CD4-positive, CD25-positive, alpha-beta regulatory T cell (primary cell): ENCODE data around the gene RPS19. TPM values are rescaled to one million over a fixed set of nuclear protein-coding genes. Genes with fewer than 3 reads are reported as not detected.

ENCODE experiments used
- ATAC-seq, 2 donors: fragments of 150-1000 bp; cut with Tn5 transposase; one replicate each; pipeline ENCODE4 v1.10.0; 2021; ENCODE audit warnings: low read depth in 2 of 2, moderate number of reproducible peaks in 2 of 2, moderate library complexity in 1 of 2
- DNase-seq, 3 donors: peaks; one replicate each; pipeline versions ENCODE4 v3.0.0 to v3.0.0-alpha.2; 2012 to 2022; ENCODE audit warnings: mixed read lengths in 1 of 3
- H3K27ac ChIP-seq: one replicate; pipeline ENCODE4 v1.7.0; 2013; ENCODE audit warnings: mild to moderate bottlenecking, low read length; ENCODE audit not compliant: insufficient read depth, poor library complexity, severe bottlenecking
- H3K27me3 ChIP-seq: one replicate; pipeline ENCODE4 v1.7.0; 2013; ENCODE audit warnings: low read length; ENCODE audit not compliant: control insufficient read depth, insufficient read depth
- H3K36me3 ChIP-seq: one replicate; pipeline ENCODE4 v1.7.0; 2013; ENCODE audit warnings: mild to moderate bottlenecking, low read length, moderate library complexity; ENCODE audit not compliant: control insufficient read depth, insufficient read depth
- H3K4me1 ChIP-seq: 2 replicates; pipeline ENCODE4 v1.7.0; 2013; ENCODE audit warnings: mild to moderate bottlenecking, low read length; ENCODE audit not compliant: insufficient read depth, control insufficient read depth, poor library complexity, severe bottlenecking
- H3K4me3 ChIP-seq: one replicate; pipeline ENCODE4 v1.7.0; 2013; ENCODE audit warnings: low read depth, mild to moderate bottlenecking, low read length, moderate library complexity
- H3K9me3 ChIP-seq, 2 experiments: 1 replicate in 1 of 2; 2 replicates in 1 of 2; pipeline ENCODE4 v1.7.0; 2013; ENCODE audit warnings: low read length in 2 of 2, mild to moderate bottlenecking in 1 of 2, moderate library complexity in 1 of 2; ENCODE audit not compliant: control insufficient read depth in 2 of 2
- H3K27ac Mint-ChIP-seq, 3 donors: one replicate each; pipeline ENCODE4 v1.8.0; 2020 to 2022; ENCODE audit warnings: mild to moderate bottlenecking in 3 of 3, mixed read lengths in 3 of 3, moderate library complexity in 2 of 3
- H3K27me3 Mint-ChIP-seq: one replicate; pipeline ENCODE4 v1.8.0; 2022; ENCODE audit warnings: mild to moderate bottlenecking, mixed read lengths
- H3K36me3 Mint-ChIP-seq: one replicate; pipeline ENCODE4 v1.8.0; 2020; ENCODE audit warnings: mixed read lengths
- H3K4me1 Mint-ChIP-seq, 4 donors: one replicate each; pipeline ENCODE4 v1.8.0; 2020 to 2022; ENCODE audit warnings: mixed read lengths in 4 of 4, mild to moderate bottlenecking in 1 of 4
- H3K4me3 Mint-ChIP-seq, 4 donors: one replicate each; pipeline ENCODE4 v1.8.0; 2020 to 2022; ENCODE audit warnings: mild to moderate bottlenecking in 4 of 4, mixed read lengths in 4 of 4, moderate library complexity in 3 of 4
- H3K9me3 Mint-ChIP-seq, 7 donors: one replicate each; pipeline ENCODE4 v1.8.0; 2020 to 2022; ENCODE audit warnings: mixed read lengths in 7 of 7, mild to moderate bottlenecking in 3 of 7, moderate library complexity in 2 of 7
- polyA plus RNA-seq, 4 donors: library from polyadenylated mRNA; unstranded; fragments of 300-500 nt; fragmentation: Illumina TruSeq; gene quantifications; one replicate each; pipeline ENCODE4 v1.2.3, GENCODE V29; 2021
- total RNA-seq: library from RNA; stranded (reverse); gene quantifications from one replicate; pipeline ENCODE4 v1.2.3, GENCODE V29; 2022

Gene RPS19
- total and polyA plus RNA-seq, 5 donors from 2014 or later, result 2,081 to 5,716 (median 4,216) TPM

DNA sequence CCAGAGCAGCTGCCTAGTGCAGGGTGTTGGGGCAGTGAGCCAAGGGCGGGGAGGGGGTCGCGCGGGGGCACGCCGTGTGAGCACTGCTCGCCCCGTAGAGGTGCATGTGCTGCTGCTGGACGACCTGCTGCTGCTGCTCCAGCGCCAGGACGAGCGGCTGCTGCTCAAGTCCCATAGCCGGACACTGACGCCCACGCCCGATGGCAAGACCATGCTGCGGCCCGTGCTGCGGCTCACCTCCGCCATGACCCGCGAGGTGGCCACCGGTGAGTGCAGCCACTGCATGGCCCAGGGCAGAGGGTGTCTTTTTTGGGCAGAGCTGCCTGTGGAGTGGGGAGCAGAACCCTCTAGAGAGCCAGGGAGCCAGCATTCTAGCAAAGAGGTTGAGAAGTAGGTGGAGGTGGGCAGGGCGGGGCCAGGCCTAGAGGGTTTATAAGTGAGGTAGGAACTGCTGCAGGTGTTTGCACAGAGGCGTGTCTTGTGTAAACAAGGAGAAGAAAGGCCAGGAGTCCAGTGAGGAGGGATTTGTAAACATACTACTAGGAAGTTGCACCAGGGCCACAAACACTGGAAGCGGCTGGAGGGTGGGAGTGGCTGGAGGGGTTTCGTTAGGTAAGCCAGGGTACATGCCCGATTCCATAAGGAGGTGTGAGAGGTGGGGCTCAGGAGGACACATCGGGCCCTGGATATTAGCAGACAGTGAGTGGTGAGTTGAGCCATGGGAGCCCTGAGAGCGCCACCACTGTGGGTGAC is 44.2 kb downstream of the RPS19 start:
- no peaks in the 10 kb centered on the region for H3K9me3 ChIP-seq
- Mint-ChIP-seq H3K27me3 (no peaks in the 10 kb centered on the region), H3K9me3 (peaks cover 0 to 3% (median 0%) of the 10 kb centered on the region in 7 donors), H3K4me1 (peaks cover 0 to 59% (median 18%) of the 10 kb centered on the region in 4 donors), H3K27ac (peak overlapping the region in 2 of 3 donors; percentile 43 to 71), H3K4me3 (peak overlapping the region in 1 of 4 donors; percentile 62), H3K36me3 (peaks cover 37% of the 10 kb centered on the region)
- no peak overlapping the region for H3K4me3 ChIP-seq
- H3K4me1 ChIP-seq, result peaks cover 17% of the 10 kb centered on the region
- peak overlapping the region; percentile 52 for H3K27ac ChIP-seq
- DNase-seq, result no peak
- peaks cover 70% of the 10 kb centered on the region for H3K36me3 ChIP-seq
- ATAC-seq, result no peak
- H3K27me3 ChIP-seq, result no peaks in the 10 kb centered on the region

DNA sequence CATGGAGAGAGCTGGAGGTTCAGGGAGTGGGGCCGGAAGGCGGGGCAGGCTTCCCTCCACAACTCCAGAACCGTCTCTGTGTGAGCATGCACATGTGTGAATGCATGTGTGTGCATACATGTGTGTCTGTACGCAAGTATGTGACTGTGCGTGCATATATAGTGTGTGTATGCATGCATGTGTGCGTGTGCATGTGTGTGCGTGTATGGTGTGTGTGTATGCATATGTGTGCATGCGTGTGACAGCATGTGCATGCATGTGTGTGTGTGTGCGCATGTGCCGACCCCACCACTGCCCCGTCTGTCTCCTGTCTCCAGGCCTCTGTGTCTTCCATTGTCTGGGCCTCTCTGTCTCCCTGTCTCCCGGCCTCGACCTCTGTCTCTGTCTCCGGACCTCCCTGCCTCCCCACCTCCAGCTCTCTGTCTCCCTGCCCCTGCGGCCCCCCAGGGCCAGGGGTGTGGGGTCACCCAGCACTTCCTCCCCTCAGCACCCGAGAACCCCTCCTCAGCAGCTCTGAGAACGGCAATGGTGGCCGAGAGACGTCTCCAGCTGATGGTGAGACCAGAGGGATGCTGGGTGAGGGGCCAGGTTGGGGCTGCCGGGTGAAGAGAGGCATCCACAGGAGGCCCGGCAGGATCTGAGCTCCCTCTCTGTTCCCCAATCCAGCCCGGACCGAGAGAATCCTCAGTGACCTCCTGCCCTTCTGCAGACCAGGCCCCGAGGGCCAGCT is 45.4 kb downstream of the RPS19 start:
- Histone ChIP-seq H3K9me3 (no peaks in the 10 kb centered on the region), H3K36me3 (peaks cover 59% of the 10 kb centered on the region), H3K27me3 (no peaks in the 10 kb centered on the region), H3K4me1 (peaks cover 17% of the 10 kb centered on the region), H3K4me3 (no peak overlapping the region), H3K27ac (no peak overlapping the region)
- ATAC-seq (no peak), DNase-seq (no peak)
- peak overlapping the region in 2 of 3 donors; percentile 72 to 80 for H3K27ac Mint-ChIP-seq
- H3K4me3 Mint-ChIP-seq, result peak overlapping the region in 3 of 4 donors; percentile 24 to 69 (median 68)
- peaks cover 0 to 55% (median 15%) of the 10 kb centered on the region in 4 donors for H3K4me1 Mint-ChIP-seq
- peaks cover 0 to 3% (median 0%) of the 10 kb centered on the region in 7 donors for H3K9me3 Mint-ChIP-seq
- no peaks in the 10 kb centered on the region for H3K27me3 Mint-ChIP-seq
- H3K36me3 Mint-ChIP-seq, result peaks cover 29% of the 10 kb centered on the region

DNA sequence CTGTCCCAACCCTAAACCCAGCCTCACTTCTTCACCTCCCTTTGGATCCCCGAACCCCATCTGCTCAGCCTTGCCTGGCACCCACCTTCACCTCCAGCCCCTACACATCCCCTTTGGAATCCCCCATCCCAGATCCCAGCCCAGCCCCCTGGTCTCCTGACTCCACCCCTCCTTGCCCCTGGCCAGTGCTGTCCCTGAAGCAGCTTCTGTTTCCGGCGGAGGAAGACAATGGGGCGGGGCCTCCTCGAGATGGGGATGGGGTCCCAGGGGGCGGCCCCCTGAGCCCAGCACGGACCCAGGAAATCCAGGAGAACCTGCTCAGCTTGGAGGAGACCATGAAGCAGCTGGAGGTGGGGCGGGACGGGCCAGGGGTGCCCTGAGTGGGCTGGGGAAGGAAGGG is 46.2 kb downstream of the RPS19 start:
- Histone ChIP-seq H3K4me1 (peaks cover 17% of the 10 kb centered on the region), H3K27ac (no peak overlapping the region), H3K36me3 (peaks cover 56% of the 10 kb centered on the region), H3K27me3 (no peaks in the 10 kb centered on the region), H3K4me3 (no peak overlapping the region), H3K9me3 (no peaks in the 10 kb centered on the region)
- ATAC-seq, result no peak
- Mint-ChIP-seq H3K4me3 (peak overlapping the region in 2 of 4 donors; percentile 47 to 69), H3K9me3 (peaks cover 0 to 7% (median 0%) of the 10 kb centered on the region in 7 donors), H3K4me1 (peaks cover 0 to 58% (median 19%) of the 10 kb centered on the region in 4 donors), H3K27ac (peak overlapping the region in 1 of 3 donors; percentile 72), H3K27me3 (peaks cover 6% of the 10 kb centered on the region), H3K36me3 (peaks cover 29% of the 10 kb centered on the region)
- DNase-seq, result no peak

DNA sequence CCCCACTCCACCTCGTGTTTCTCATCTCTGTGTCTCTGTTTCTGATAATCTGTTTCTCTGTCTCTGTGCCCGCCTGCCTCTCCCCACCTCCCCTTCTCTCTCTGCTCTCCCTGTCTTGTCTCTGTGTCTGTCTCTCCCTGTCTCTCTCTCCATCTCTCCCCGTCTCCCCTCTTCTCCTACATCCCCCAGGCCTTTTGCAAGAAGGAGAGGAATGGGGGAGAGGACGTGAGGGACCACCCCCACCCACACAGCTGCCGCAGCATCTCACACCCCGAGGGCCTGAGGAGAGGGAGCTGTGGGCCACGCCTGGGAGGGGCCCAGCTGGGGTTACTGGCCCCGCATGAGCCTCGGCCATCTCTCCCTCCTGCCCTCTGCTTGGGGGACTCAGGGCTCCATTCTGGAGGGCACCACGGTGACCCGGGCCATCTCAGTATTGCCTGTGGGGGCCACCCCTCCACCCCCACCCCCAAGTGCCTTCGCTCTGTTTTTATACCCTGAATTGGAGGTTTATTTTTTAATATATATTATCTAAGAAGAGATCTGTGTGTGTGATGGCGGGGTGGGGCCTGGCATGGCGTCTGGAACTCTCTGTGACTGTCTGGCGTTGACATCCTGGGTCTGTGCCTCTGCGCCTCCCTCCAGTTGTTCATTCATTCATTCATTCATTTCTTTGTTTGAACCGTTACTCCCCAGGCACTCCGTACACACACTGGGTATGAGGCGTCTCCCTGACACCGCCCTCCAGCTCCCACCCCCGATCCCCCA is 47.0 kb downstream of the RPS19 start:
- peaks cover 0 to 60% (median 24%) of the 10 kb centered on the region in 4 donors for H3K4me1 Mint-ChIP-seq
- ATAC-seq (no peak), DNase-seq (no peak)
- H3K36me3 Mint-ChIP-seq, result peaks cover 24% of the 10 kb centered on the region
- peaks cover 10% of the 10 kb centered on the region for H3K27me3 Mint-ChIP-seq
- Histone ChIP-seq H3K36me3 (peaks cover 48% of the 10 kb centered on the region), H3K9me3 (no peaks in the 10 kb centered on the region), H3K27me3 (no peaks in the 10 kb centered on the region), H3K4me1 (peaks cover 17% of the 10 kb centered on the region), H3K4me3 (no peak overlapping the region), H3K27ac (no peak overlapping the region)
- no peak overlapping the region for H3K4me3 Mint-ChIP-seq
- peaks cover 0 to 7% (median 0%) of the 10 kb centered on the region in 7 donors for H3K9me3 Mint-ChIP-seq
- H3K27ac Mint-ChIP-seq, result no peak overlapping the region

DNA sequence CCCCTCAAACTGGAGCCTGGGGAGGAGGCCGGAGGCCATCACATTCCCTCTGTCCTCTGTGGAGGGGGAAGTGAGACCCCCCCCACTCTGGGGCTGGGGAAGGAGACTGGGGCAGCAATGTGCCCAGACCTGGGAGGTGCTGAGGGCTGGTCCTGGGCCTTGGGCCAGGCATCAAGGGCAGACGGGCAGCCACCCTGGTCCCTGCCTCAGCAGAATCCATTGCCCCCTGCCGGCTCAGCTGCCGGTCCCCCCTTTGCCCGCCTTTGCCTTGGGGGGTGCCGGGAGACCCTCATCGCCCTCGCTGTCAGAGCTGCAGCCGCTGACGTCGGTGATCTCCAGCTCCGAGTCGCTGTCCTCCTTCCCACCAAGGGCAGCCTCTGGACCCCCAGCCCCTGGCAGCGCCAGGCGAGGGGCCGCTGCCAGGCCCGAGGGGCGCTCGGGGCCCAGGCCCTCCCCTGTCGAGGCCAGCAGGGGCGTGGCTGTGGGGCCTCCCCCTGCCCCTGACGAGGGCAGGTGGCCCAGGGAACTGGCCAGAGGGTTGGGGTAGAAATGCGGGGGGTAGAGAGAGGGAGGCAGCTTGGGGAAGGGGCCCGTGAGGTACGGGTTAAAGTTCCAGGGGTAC is 48.0 kb downstream of the RPS19 start:
- H3K4me1 ChIP-seq, result peaks cover 18% of the 10 kb centered on the region
- no peak for DNase-seq

DNA sequence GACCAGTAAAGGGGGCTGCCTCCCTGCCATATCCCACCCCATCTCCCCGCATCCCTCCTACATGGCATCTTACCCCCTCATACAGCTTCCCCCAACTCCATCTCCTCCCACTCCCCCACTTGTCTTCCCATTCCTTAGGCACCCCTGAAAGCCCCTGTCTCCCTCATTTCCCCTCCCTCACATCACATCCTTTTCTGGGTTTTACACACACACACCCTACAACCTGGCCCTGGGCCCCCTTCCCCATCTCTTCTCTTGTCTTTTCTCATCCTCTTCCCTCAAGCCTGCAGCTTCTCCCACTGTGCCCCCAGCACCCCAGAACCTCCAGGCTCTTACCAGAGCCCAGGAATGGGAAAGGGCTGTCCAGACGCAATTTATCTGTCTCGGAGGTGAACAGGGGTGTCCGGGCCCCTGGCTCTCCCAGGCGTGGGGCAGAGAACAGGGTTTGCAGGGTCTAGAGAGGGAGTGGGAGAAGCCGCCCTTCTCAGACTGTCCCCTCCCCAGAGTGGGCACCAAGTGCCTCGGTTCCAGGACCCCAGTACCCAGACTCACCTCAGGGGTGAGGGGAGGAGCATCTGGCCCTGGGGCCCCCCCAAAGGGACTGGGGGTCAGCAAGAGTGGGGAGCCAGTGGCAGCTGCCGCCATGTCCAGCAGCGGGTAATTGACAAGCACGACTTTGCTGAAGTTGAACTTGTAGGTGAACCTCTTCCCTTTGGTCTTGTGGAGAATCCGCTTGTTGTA is 48.8 kb downstream of the RPS19 start:
- H3K9me3 Mint-ChIP-seq, result peaks cover 0 to 8% (median 0%) of the 10 kb centered on the region in 7 donors
- H3K36me3 Mint-ChIP-seq, result peaks cover 21% of the 10 kb centered on the region
- peak overlapping the region in 2 of 4 donors; percentile 35 to 38 for H3K4me3 Mint-ChIP-seq
- H3K4me3 ChIP-seq, result no peak overlapping the region
- H3K4me1 ChIP-seq, result peaks cover 25% of the 10 kb centered on the region
- peak overlapping the region in 2 of 3 donors; percentile 32 to 65 for H3K27ac Mint-ChIP-seq
- peaks cover 30% of the 10 kb centered on the region for H3K36me3 ChIP-seq
- H3K27ac ChIP-seq, result no peak overlapping the region
- ATAC-seq, result no peak
- DNase-seq, result no peak
- no peaks in the 10 kb centered on the region for H3K9me3 ChIP-seq
- peaks cover 22% of the 10 kb centered on the region for H3K27me3 Mint-ChIP-seq
- peaks cover 0 to 60% (median 25%) of the 10 kb centered on the region in 4 donors for H3K4me1 Mint-ChIP-seq
- no peaks in the 10 kb centered on the region for H3K27me3 ChIP-seq

More for the DNA sequence above, 48.0 kb downstream of the RPS19 start:
- H3K36me3 Mint-ChIP-seq, result peaks cover 24% of the 10 kb centered on the region
- H3K27me3 Mint-ChIP-seq, result peaks cover 17% of the 10 kb centered on the region
- Histone ChIP-seq H3K27ac (no peak overlapping the region), H3K36me3 (peaks cover 38% of the 10 kb centered on the region), H3K4me3 (no peak overlapping the region), H3K27me3 (no peaks in the 10 kb centered on the region), H3K9me3 (no peaks in the 10 kb centered on the region)
- no peak overlapping the region for H3K4me3 Mint-ChIP-seq
- ATAC-seq, result no peak
- H3K27ac Mint-ChIP-seq, result no peak overlapping the region
- H3K9me3 Mint-ChIP-seq, result peaks cover 0 to 7% (median 0%) of the 10 kb centered on the region in 7 donors
- peaks cover 0 to 58% (median 25%) of the 10 kb centered on the region in 4 donors for H3K4me1 Mint-ChIP-seq
